Measurements from ENCODE around the gene WDFY4. TPM values are rescaled to one million over a fixed set of nuclear protein-coding genes. Genes with fewer than 3 reads are reported as not detected.

Gene WDFY4
- total RNA-seq, 1 donor from 2014 or later = 0.25 TPM

DNA sequence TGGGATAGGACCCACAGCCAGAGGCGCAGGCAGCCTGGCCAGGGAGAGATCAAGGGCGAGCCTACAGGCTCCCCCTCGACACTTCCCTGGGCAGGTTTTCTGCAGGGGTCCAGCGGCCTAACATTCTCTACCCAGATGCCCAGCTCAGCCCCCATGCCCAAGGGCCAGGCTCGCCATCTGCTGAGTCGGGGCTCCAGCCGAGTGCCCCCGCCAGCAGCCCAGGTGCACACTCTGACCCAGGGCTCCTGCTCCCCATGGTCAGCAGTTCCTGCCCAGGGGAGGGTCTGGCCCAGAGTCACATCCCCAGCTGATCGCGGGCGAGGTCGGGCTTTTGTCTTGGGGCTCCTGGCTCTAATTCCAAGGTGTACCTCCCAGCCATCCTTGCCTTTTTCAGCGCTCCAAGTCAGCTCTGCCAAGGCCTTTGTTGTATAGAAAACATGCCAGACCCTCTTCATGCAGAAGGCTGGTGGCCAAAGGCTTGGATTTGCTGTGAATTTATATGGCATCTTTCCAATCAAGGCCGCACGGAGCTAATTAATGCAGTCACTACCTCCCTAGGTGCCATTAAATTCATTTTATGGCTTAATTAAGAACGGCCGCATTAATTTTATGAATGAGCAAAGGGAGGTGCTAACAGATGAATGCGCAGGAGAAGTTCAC lies 134.3 kb downstream of the WDFY4 start:
- FAIRE-seq = no peak

DNA sequence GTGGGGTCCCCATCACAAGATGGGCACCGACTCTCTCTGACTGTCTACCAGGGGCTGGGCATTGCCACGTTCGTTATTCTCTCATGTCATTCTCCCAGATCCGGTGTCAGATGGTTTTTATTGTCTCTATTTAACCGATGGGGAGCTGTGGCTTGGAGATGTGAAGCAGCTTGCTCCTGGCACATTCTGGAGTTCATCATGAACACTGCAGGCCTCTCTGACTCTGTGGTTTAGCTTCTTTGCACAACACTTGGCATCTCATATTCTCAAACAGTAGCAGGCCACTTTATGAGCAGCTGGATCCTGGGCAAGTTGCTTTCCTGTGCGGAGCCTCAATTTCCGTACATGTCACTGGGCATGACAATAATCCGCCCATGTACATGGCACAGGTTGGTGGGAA lies 135.1 kb downstream of the WDFY4 start:
- no peak for FAIRE-seq
- H3K27ac Mint-ChIP-seq (ENCODE audit: unreplicated experiment) = no peak overlapping the region
- TF ChIP-seq, protein P1, sequence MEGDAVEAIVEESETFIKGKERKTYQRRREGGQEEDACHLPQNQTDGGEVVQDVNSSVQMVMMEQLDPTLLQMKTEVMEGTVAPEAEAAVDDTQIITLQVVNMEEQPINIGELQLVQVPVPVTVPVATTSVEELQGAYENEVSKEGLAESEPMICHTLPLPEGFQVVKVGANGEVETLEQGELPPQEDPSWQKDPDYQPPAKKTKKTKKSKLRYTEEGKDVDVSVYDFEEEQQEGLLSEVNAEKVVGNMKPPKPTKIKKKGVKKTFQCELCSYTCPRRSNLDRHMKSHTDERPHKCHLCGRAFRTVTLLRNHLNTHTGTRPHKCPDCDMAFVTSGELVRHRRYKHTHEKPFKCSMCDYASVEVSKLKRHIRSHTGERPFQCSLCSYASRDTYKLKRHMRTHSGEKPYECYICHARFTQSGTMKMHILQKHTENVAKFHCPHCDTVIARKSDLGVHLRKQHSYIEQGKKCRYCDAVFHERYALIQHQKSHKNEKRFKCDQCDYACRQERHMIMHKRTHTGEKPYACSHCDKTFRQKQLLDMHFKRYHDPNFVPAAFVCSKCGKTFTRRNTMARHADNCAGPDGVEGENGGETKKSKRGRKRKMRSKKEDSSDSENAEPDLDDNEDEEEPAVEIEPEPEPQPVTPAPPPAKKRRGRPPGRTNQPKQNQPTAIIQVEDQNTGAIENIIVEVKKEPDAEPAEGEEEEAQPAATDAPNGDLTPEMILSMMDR (IDR thresholded peaks at IDR 0.05; ENCODE audit: insufficient read depth, low read depth, low read length) = no peak
- TF ChIP-seq EZH2 (IDR thresholded peaks at IDR 0.05; ENCODE audit: insufficient read depth, low read length) = no peak

More for the DNA sequence above, 134.3 kb downstream of the WDFY4 start:
- Mint-ChIP-seq H3K9me3 (ENCODE audit: unreplicated experiment) (peaks cover 5% of the 10 kb centered on the region), H3K4me3 (ENCODE audit: unreplicated experiment) (no peak overlapping the region), H3K27me3 (ENCODE audit: low read depth, unreplicated experiment) (peaks cover 18% of the 10 kb centered on the region), H3K36me3 (ENCODE audit: low read depth, unreplicated experiment) (no peaks in the 10 kb centered on the region), H3K4me1 (ENCODE audit: low read depth, unreplicated experiment) (no peaks in the 10 kb centered on the region), H3K27ac (ENCODE audit: unreplicated experiment) (no peak overlapping the region)
- Histone ChIP-seq H4K20me1 (ENCODE audit: insufficient read depth, low read length) (no peaks in the 10 kb centered on the region), H3K4me3 (ENCODE audit: insufficient read depth, low read depth, low read length) (no peak overlapping the region), H3K27me3 (ENCODE audit: insufficient read depth, low read length) (peaks cover 2% of the 10 kb centered on the region), H3K36me3 (ENCODE audit: insufficient read depth, low read length) (no peaks in the 10 kb centered on the region), H3K27ac (ENCODE audit: low read depth, low read length) (no peak overlapping the region), H3K9ac (ENCODE audit: low read length) (no peak overlapping the region), H3K4me2 (ENCODE audit: low read length) (no peak overlapping the region), H3K9me3 (ENCODE audit: insufficient read depth, low read depth, low read length) (no peaks in the 10 kb centered on the region), H3K4me1 (ENCODE audit: insufficient read depth, low read length) (no peaks in the 10 kb centered on the region), H2AFZ (ENCODE audit: low read depth, low read length) (no peak overlapping the region), H3K79me2 (ENCODE audit: insufficient read depth, low read length) (no peaks in the 10 kb centered on the region)
- TF ChIP-seq EZH2 (IDR thresholded peaks at IDR 0.05; ENCODE audit: insufficient read depth, low read length) = no peak
- TF ChIP-seq, protein P1 (IDR thresholded peaks at IDR 0.05; ENCODE audit: insufficient read depth, low read depth, low read length) = no peak
- DNase-seq (ENCODE audit: low read depth) = no peak

DNA sequence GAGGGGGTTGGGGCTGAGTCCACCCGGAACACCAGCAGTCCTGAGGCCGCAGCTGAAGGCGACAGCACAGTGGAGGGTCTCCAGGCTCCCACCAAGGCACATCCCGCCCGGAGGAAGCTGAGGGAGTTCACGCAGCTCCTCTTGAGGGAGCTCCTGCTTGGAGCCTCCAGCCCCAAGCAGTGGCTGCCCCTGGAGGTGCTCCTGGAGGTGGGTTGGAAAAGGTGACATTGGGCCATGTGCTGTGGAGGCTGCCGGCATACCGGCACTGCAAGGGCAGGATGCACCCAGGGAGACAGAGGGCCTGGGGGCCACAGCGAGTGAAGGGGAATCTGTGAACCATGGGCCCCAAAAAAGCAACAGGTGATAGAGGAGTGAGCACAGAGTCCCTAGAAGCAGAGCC lies 135.6 kb downstream of the WDFY4 start:
- H3K9me3 Mint-ChIP-seq (ENCODE audit: unreplicated experiment) = peaks cover 5% of the 10 kb centered on the region
- Histone ChIP-seq H4K20me1 (ENCODE audit: insufficient read depth, low read length) (no peaks in the 10 kb centered on the region), H3K79me2 (ENCODE audit: insufficient read depth, low read length) (no peaks in the 10 kb centered on the region), H3K27me3 (ENCODE audit: insufficient read depth, low read length) (peaks cover 2% of the 10 kb centered on the region), H3K9ac (ENCODE audit: low read length) (no peak overlapping the region), H3K4me1 (ENCODE audit: insufficient read depth, low read length) (no peaks in the 10 kb centered on the region), H3K4me2 (ENCODE audit: low read length) (no peak overlapping the region), H2AFZ (ENCODE audit: low read depth, low read length) (no peak overlapping the region), H3K9me3 (ENCODE audit: insufficient read depth, low read depth, low read length) (no peaks in the 10 kb centered on the region), H3K36me3 (ENCODE audit: insufficient read depth, low read length) (no peaks in the 10 kb centered on the region), H3K4me3 (ENCODE audit: insufficient read depth, low read depth, low read length) (no peak overlapping the region), H3K27ac (ENCODE audit: low read depth, low read length) (no peak overlapping the region)
- H3K27ac Mint-ChIP-seq (ENCODE audit: unreplicated experiment) = no peak overlapping the region
- no peak overlapping the region for H3K4me3 Mint-ChIP-seq (ENCODE audit: unreplicated experiment)
- peaks cover 19% of the 10 kb centered on the region for H3K27me3 Mint-ChIP-seq (ENCODE audit: low read depth, unreplicated experiment)
- TF ChIP-seq EZH2 (IDR thresholded peaks at IDR 0.05; ENCODE audit: insufficient read depth, low read length) = no peak
- TF ChIP-seq, protein P1 (IDR thresholded peaks at IDR 0.05; ENCODE audit: insufficient read depth, low read depth, low read length) = no peak
- H3K36me3 Mint-ChIP-seq (ENCODE audit: low read depth, unreplicated experiment) = no peaks in the 10 kb centered on the region
- FAIRE-seq = no peak
- no peaks in the 10 kb centered on the region for H3K4me1 Mint-ChIP-seq (ENCODE audit: low read depth, unreplicated experiment)
- DNase-seq (ENCODE audit: low read depth) = no peak

More for the DNA sequence above, 135.1 kb downstream of the WDFY4 start:
- Histone ChIP-seq H3K9me3 (ENCODE audit: insufficient read depth, low read depth, low read length) (no peaks in the 10 kb centered on the region), H3K36me3 (ENCODE audit: insufficient read depth, low read length) (no peaks in the 10 kb centered on the region), H3K79me2 (ENCODE audit: insufficient read depth, low read length) (no peaks in the 10 kb centered on the region), H3K27ac (ENCODE audit: low read depth, low read length) (no peak overlapping the region), H3K4me2 (ENCODE audit: low read length) (no peak overlapping the region), H3K9ac (ENCODE audit: low read length) (no peak overlapping the region), H2AFZ (ENCODE audit: low read depth, low read length) (no peak overlapping the region), H3K27me3 (ENCODE audit: insufficient read depth, low read length) (peaks cover 2% of the 10 kb centered on the region), H3K4me3 (ENCODE audit: insufficient read depth, low read depth, low read length) (no peak overlapping the region), H3K4me1 (ENCODE audit: insufficient read depth, low read length) (no peaks in the 10 kb centered on the region), H4K20me1 (ENCODE audit: insufficient read depth, low read length) (no peaks in the 10 kb centered on the region)
- peaks cover 19% of the 10 kb centered on the region for H3K27me3 Mint-ChIP-seq (ENCODE audit: low read depth, unreplicated experiment)
- DNase-seq (ENCODE audit: low read depth) = no peak
- no peak overlapping the region for H3K4me3 Mint-ChIP-seq (ENCODE audit: unreplicated experiment)
- H3K36me3 Mint-ChIP-seq (ENCODE audit: low read depth, unreplicated experiment) = no peaks in the 10 kb centered on the region
- no peaks in the 10 kb centered on the region for H3K4me1 Mint-ChIP-seq (ENCODE audit: low read depth, unreplicated experiment)
- H3K9me3 Mint-ChIP-seq (ENCODE audit: unreplicated experiment) = peaks cover 5% of the 10 kb centered on the region

All from astrocyte (in vitro differentiated cells and primary cell).